GM12891 (cell line): Measurements from ENCODE around the gene IFITM5.
"Not testable (repeated sequence)": the region's sequence is repeated elsewhere in the genome, so short reads cannot be mapped to it uniquely, and the experiment has no call there.

Experiments
- POLR2A ChIP-seq: IDR thresholded peaks from 2 replicates; pipeline ENCODE4 v1.6.1; 2011; ENCODE audit warnings: low read depth, low read length, control low read depth
- POLR2AphosphoS5 ChIP-seq: IDR thresholded peaks from 2 replicates; pipeline ENCODE4 v1.6.1; 2011; ENCODE audit warnings: low read depth, low read length, control low read depth

DNA sequence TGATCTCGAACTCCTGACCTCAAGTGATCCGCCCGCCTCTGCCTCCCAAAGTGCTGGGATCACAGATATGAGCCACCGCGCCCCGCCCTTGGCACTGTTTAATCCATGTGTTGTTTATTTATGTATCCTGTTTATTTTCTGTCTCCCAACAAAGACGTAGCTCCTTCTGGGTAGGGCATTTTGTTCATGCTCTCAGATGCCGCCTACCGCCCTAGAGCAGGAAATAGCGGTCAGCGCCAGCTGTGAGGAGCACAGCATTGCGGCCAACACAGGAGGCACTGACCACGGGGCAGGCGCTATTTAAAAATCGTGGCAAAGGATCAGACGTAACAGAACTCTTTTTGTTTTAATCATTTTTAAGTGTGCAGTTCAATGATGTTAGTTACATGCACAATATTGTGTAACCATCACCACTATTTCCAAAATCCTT, 30.6 kb downstream of the IFITM5 start:
- not testable (repeated sequence) for TF ChIP-seq POLR2A
- TF ChIP-seq POLR2AphosphoS5: 0 out of 2 replicates have a peak, but pooled peaks have one; percentile 13
